Measurements from ENCODE around the gene FAM187B. TPM values are rescaled to one million over a fixed set of nuclear protein-coding genes. Genes with fewer than 3 reads are reported as not detected.
"Not testable (repeated sequence)": the region's sequence is repeated elsewhere in the genome, so short reads cannot be mapped to it uniquely, and the experiment has no call there.

The FAM187B gene
- total and polyA plus RNA-seq, 2 of the 4 experiments (the other 2 are of a cell fraction): not detected

GRCh38 chr19:35199481-35199880 is 29.1 kb downstream of the FAM187B start:
- H3K14ac ChIP-seq (replicated peaks; ENCODE audit: low read depth, low read length): no peak overlapping the region
- no peaks in the 10 kb centered on the region for H3K9me3 ChIP-seq (ENCODE audit: control insufficient read depth, insufficient read depth, low read length)
- H2BK20ac ChIP-seq (ENCODE audit: low read depth, low read length): no peak overlapping the region
- H2BK120ac ChIP-seq (ENCODE audit: low read depth, low read length): no peak overlapping the region
- H3K56ac ChIP-seq (ENCODE audit: extremely low read depth, insufficient read depth, low read length): no peak overlapping the region
- no peak overlapping the region for H4K5ac ChIP-seq (ENCODE audit: low read depth, low read length)
- no peaks in the 10 kb centered on the region for H3K36me3 ChIP-seq (ENCODE audit: control insufficient read depth, insufficient read depth, low read length)
- H3K18ac ChIP-seq (ENCODE audit: low read depth, low read length): no peak overlapping the region
- no peak overlapping the region for H4K8ac ChIP-seq (ENCODE audit: low read depth in 2 of 2, low read length in 2 of 2)
- no peak for TF ChIP-seq RCOR1 (IDR thresholded peaks at IDR 0.05; ENCODE audit: insufficient replicate concordance, low read length)
- TF ChIP-seq RFX5 (IDR thresholded peaks at IDR 0.05; ENCODE audit: low read depth, low read length): no peak
- no peak for TF ChIP-seq MAFK (IDR thresholded peaks at IDR 0.05; ENCODE audit: low read depth, low read length)
- TF ChIP-seq MAZ (IDR thresholded peaks at IDR 0.05; ENCODE audit: borderline replicate concordance, low read depth, low read length): no peak
- ATAC-seq (ENCODE audit: low read depth) (no peak), DNase-seq (no peak)
- H3K79me1 ChIP-seq (ENCODE audit: low read depth in 1 of 2, low read length in 2 of 2): no peaks in the 10 kb centered on the region
- no peaks in the 10 kb centered on the region for H4K20me1 ChIP-seq (ENCODE audit: insufficient read depth, low read length)
- intact Hi-C loops (cut with micrococcal nuclease): no loop called here
- peaks cover 8% of the 10 kb centered on the region for H3K27me3 ChIP-seq (ENCODE audit: control insufficient read depth, insufficient read depth, low read length)
- CTCF ChIA-PET: interaction anchor here (0.6 kb wide), 1 partner anchor 15 kb away, joined by 3 read pairs; no protein-coding TSS in a partner anchor
- in situ Hi-C loops (cut with MboI; ENCODE audit: low sequenced_read_pairs): no loop called here
- no peak overlapping the region for H4K91ac ChIP-seq (ENCODE audit: insufficient read depth, low read depth, low read length)
- dilution Hi-C loops (cut with HindIII; ENCODE audit: low sequenced_read_pairs, unreplicated experiment): no loop called here
- no peak overlapping the region for H3K4me3 ChIP-seq (ENCODE audit: insufficient read depth, low read depth, low read length)
- no peak overlapping the region for H2BK5ac ChIP-seq (ENCODE audit: low read depth, low read length, poor library complexity, severe bottlenecking)
- POLR2A ChIA-PET (ENCODE audit: unreplicated experiment): interaction anchor here (0.5 kb wide), 1 partner anchor 24 kb away, joined by 4 read pairs; no protein-coding TSS in a partner anchor
- BruUV-seq (replicated peaks): no TSS peak
- H2BK15ac ChIP-seq (ENCODE audit: low read depth, low read length): no peak overlapping the region
- no peak overlapping the region for H3K27ac ChIP-seq (ENCODE audit: insufficient read depth, low read length)
- no peak overlapping the region for H2AK9ac ChIP-seq (replicated peaks; ENCODE audit: low read depth, low read length, poor library complexity)
- H2AK5ac ChIP-seq (ENCODE audit: low read depth, low read length): no peak overlapping the region
- H3K9ac ChIP-seq (ENCODE audit: low read depth, low read length): no peak overlapping the region
- no peak overlapping the region for H2AFZ ChIP-seq (replicated peaks; ENCODE audit: low read length, poor library complexity)
- no peak overlapping the region for H3K4me2 ChIP-seq (ENCODE audit: low read depth, low read length)
- H3K4ac ChIP-seq (ENCODE audit: low read depth, low read length): no peak overlapping the region
- no peak overlapping the region for H3K23ac ChIP-seq (ENCODE audit: low read depth, low read length)
- WGBS, 2 experiments (ENCODE audit: extremely low coverage in 2 of 2, insufficient read length in 1 of 2): no CpG with 5 or more reads among the region's 2 CpGs
- H3K4me1 ChIP-seq (ENCODE audit: control insufficient read depth, insufficient read depth, low read length): no peaks in the 10 kb centered on the region
- no peaks in the 10 kb centered on the region for H3K9me1 ChIP-seq (ENCODE audit: insufficient read depth, low read length)

- intact Hi-C loops (cut with micrococcal nuclease): not testable (repeated sequence)
These were observed 31.7 kb downstream of the FAM187B start for GRCh38 chr19:35196861-35197260.

More at GRCh38 chr19:35196861-35197260, 31.7 kb downstream of the FAM187B start:
- H4K5ac ChIP-seq (ENCODE audit: low read depth, low read length); H2BK120ac ChIP-seq (ENCODE audit: low read depth, low read length); DNase-seq; H4K20me1 ChIP-seq (ENCODE audit: insufficient read depth, low read length); H3K4me3 ChIP-seq (ENCODE audit: insufficient read depth, low read depth, low read length); H2BK20ac ChIP-seq (ENCODE audit: low read depth, low read length); ATAC-seq (ENCODE audit: low read depth); H3K23ac ChIP-seq (ENCODE audit: low read depth, low read length); in situ Hi-C loops (cut with MboI; ENCODE audit: low sequenced_read_pairs); H3K4ac ChIP-seq (ENCODE audit: low read depth, low read length); H3K9ac ChIP-seq (ENCODE audit: low read depth, low read length); H3K14ac ChIP-seq (replicated peaks; ENCODE audit: low read depth, low read length); H3K9me3 ChIP-seq (ENCODE audit: control insufficient read depth, insufficient read depth, low read length); H3K36me3 ChIP-seq (ENCODE audit: control insufficient read depth, insufficient read depth, low read length); H2BK15ac ChIP-seq (ENCODE audit: low read depth, low read length); H3K27me3 ChIP-seq (ENCODE audit: control insufficient read depth, insufficient read depth, low read length); H2AK5ac ChIP-seq (ENCODE audit: low read depth, low read length); H3K79me1 ChIP-seq (ENCODE audit: low read depth in 1 of 2, low read length in 2 of 2); H2AK9ac ChIP-seq (replicated peaks; ENCODE audit: low read depth, low read length, poor library complexity); POLR2A ChIA-PET (ENCODE audit: unreplicated experiment); H4K91ac ChIP-seq (ENCODE audit: insufficient read depth, low read depth, low read length); dilution Hi-C loops (cut with HindIII; ENCODE audit: low sequenced_read_pairs, unreplicated experiment); H3K4me1 ChIP-seq (ENCODE audit: control insufficient read depth, insufficient read depth, low read length); H3K9me1 ChIP-seq (ENCODE audit: insufficient read depth, low read length); H3K18ac ChIP-seq (ENCODE audit: low read depth, low read length); H3K4me2 ChIP-seq (ENCODE audit: low read depth, low read length); H3K56ac ChIP-seq (ENCODE audit: extremely low read depth, insufficient read depth, low read length); H2AFZ ChIP-seq (replicated peaks; ENCODE audit: low read length, poor library complexity); BruUV-seq (replicated peaks); CTCF ChIA-PET; H2BK5ac ChIP-seq (ENCODE audit: low read depth, low read length, poor library complexity, severe bottlenecking); H4K8ac ChIP-seq (ENCODE audit: low read depth in 2 of 2, low read length in 2 of 2); H3K27ac ChIP-seq (ENCODE audit: insufficient read depth, low read length): not testable (repeated sequence)
- WGBS, 2 experiments (ENCODE audit: extremely low coverage in 2 of 2, insufficient read length in 1 of 2): no CpG with 5 or more reads among the region's 6 CpGs
